HEK293 (cell line): Measurements from ENCODE around the gene TEAD1.
A peak's percentile ranks its signal among the peaks of the same experiment; 100 is the strongest.

Experiments used
- CTCF ChIA-PET: fragments of 350-600 bp; formaldehyde crosslinking; extraction: SDS; loops from one replicate; lab custom pipeline; 2021; ENCODE audit warnings: antibody characterized with exemption; lab: Yijun Ruan, JAX
- POLR2A ChIA-PET: fragments of 300-600 bp; formaldehyde crosslinking; extraction: SDS; loops from one replicate; lab custom pipeline; 2020; ENCODE audit warnings: antibody characterized with exemption, inconsistent platforms; lab: Yijun Ruan, JAX
- H3K27ac ChIP-seq: fragments of 200-500 bp; sonication (Bioruptor generic); 2 replicates; pipeline ENCODE4 v1.5.1; 2014; ENCODE audit warnings: low read depth, low read length, control low read depth, inconsistent platforms; ENCODE audit errors: extremely low read depth
- H3K36me3 ChIP-seq, 2 experiments: fragments of 200-500 bp in 1 of 2; sonication (Bioruptor generic) in 1 of 2; 1 replicate in 1 of 2; 2 replicates in 1 of 2; pipeline ENCODE4 v1.5.1; 2014 to 2017; ENCODE audit warnings: inconsistent platforms in 2 of 2, low read length in 2 of 2; ENCODE audit not compliant: control insufficient read depth in 2 of 2, insufficient read depth in 1 of 2
- H3K4me1 ChIP-seq: fragments of 200-500 bp; sonication (Bioruptor generic); 2 replicates; pipeline ENCODE4 v1.5.1; 2014; ENCODE audit warnings: mild to moderate bottlenecking, low read length, inconsistent platforms; ENCODE audit not compliant: control insufficient read depth, insufficient read depth
- H3K4me3 ChIP-seq: 2 replicates; pipeline ENCODE4 v1.5.1; 2011; ENCODE audit warnings: low read depth, mild to moderate bottlenecking, control low read depth, low read length, moderate library complexity
- H3K9me3 ChIP-seq: fragments of 200-500 bp; sonication (Bioruptor generic); 2 replicates; pipeline ENCODE4 v1.5.1; 2014; ENCODE audit warnings: low read depth, low read length, inconsistent platforms; ENCODE audit not compliant: control insufficient read depth, insufficient read depth
- EGR2 ChIP-seq: fragments of 450-650 bp; formaldehyde crosslinking; IDR thresholded peaks from 2 replicates; pipeline ENCODE4 v1.5.1; 2016; ENCODE audit warnings: low read depth, missing biosample characterization, missing genetic modification characterization
- GLIS2 ChIP-seq: fragments of 450-650 bp; formaldehyde crosslinking; IDR thresholded peaks from 2 replicates; pipeline ENCODE4 v1.5.1; 2016; ENCODE audit warnings: missing biosample characterization, missing genetic modification characterization
- HOXA7 ChIP-seq: sonication (generic); formaldehyde crosslinking; IDR thresholded peaks from 2 replicates; pipeline ENCODE4 v1.8.1; 2022; ENCODE audit warnings: missing genetic modification reagents, borderline replicate concordance
- INSM2 ChIP-seq: fragments of 450-650 bp; formaldehyde crosslinking; IDR thresholded peaks from 2 replicates; pipeline ENCODE4 v1.5.1; 2016; ENCODE audit warnings: missing biosample characterization, missing genetic modification characterization
- KLF16 ChIP-seq: fragments of 450-650 bp; formaldehyde crosslinking; IDR thresholded peaks from 2 replicates; pipeline ENCODE4 v1.5.1; 2017; ENCODE audit warnings: missing biosample characterization, missing genetic modification characterization
- REST ChIP-seq: fragments of 450-650 bp; formaldehyde crosslinking; IDR thresholded peaks from 2 replicates; pipeline ENCODE4 v1.5.1; 2016; ENCODE audit warnings: missing biosample characterization, missing genetic modification characterization
- SCRT1 ChIP-seq: fragments of 450-650 bp; formaldehyde crosslinking; IDR thresholded peaks from 2 replicates; pipeline ENCODE4 v1.5.1; 2016; ENCODE audit warnings: missing biosample characterization, missing genetic modification characterization, borderline replicate concordance
- SP2 ChIP-seq: fragments of 450-650 bp; formaldehyde crosslinking; IDR thresholded peaks from 2 replicates; pipeline ENCODE4 v1.5.1; 2016; ENCODE audit warnings: missing biosample characterization, missing genetic modification characterization
- WT1 ChIP-seq: fragments of 450-650 bp; formaldehyde crosslinking; IDR thresholded peaks from 2 replicates; pipeline ENCODE4 v1.5.1; 2016; ENCODE audit warnings: missing biosample characterization, missing genetic modification characterization
- ZBTB21 ChIP-seq: fragments of 450-650 bp; formaldehyde crosslinking; IDR thresholded peaks from 2 replicates; pipeline ENCODE4 v1.5.1; 2017; ENCODE audit warnings: missing biosample characterization, missing genetic modification characterization
- ZBTB48 ChIP-seq: fragments of 450-650 bp; formaldehyde crosslinking; IDR thresholded peaks from 2 replicates; pipeline ENCODE4 v1.5.1; 2016; ENCODE audit warnings: missing biosample characterization, missing genetic modification characterization
- ZBTB49 ChIP-seq: fragments of 450-650 bp; formaldehyde crosslinking; IDR thresholded peaks from 2 replicates; pipeline ENCODE4 v1.5.1; 2016; ENCODE audit warnings: missing biosample characterization, missing genetic modification characterization, low read depth
- ZBTB8A ChIP-seq: fragments of 450-650 bp; formaldehyde crosslinking; IDR thresholded peaks from 2 replicates; pipeline ENCODE4 v1.5.1; 2016; ENCODE audit warnings: missing biosample characterization, missing genetic modification characterization
- ZNF10 ChIP-seq: fragments of 450-650 bp; formaldehyde crosslinking; IDR thresholded peaks from 2 replicates; pipeline ENCODE4 v1.5.1; 2017; ENCODE audit warnings: missing biosample characterization, missing genetic modification characterization
- ZNF16 ChIP-seq: fragments of 450-650 bp; formaldehyde crosslinking; IDR thresholded peaks from 2 replicates; pipeline ENCODE4 v1.5.1; 2016; ENCODE audit warnings: low read depth, missing biosample characterization, missing genetic modification characterization
- ZNF174 ChIP-seq: fragments of 450-650 bp; formaldehyde crosslinking; IDR thresholded peaks from 2 replicates; pipeline ENCODE4 v1.5.0; 2017; ENCODE audit warnings: missing biosample characterization, mild to moderate bottlenecking, missing genetic modification characterization
- ZNF362 ChIP-seq: fragments of 450-650 bp; formaldehyde crosslinking; IDR thresholded peaks from 2 replicates; pipeline ENCODE4 v1.5.1; 2016; ENCODE audit warnings: missing biosample characterization, missing genetic modification characterization
- ZNF37A ChIP-seq: fragments of 450-650 bp; IDR thresholded peaks from 2 replicates; pipeline ENCODE4 v1.5.1; 2018; ENCODE audit warnings: missing biosample characterization, missing genetic modification characterization
- ZNF600 ChIP-seq: fragments of 450-650 bp; formaldehyde crosslinking; IDR thresholded peaks from 2 replicates; pipeline ENCODE4 v1.5.1; 2016; ENCODE audit warnings: missing biosample characterization, missing genetic modification characterization
- ZNF623 ChIP-seq: fragments of 450-650 bp; formaldehyde crosslinking; IDR thresholded peaks from 2 replicates; pipeline ENCODE4 v1.5.1; 2016; ENCODE audit warnings: missing biosample characterization, missing genetic modification characterization
- ZNF660 ChIP-seq: fragments of 450-650 bp; IDR thresholded peaks from 2 replicates; pipeline ENCODE4 v1.5.1; 2018; ENCODE audit warnings: missing biosample characterization, mild to moderate bottlenecking, missing genetic modification characterization
- ZNF707 ChIP-seq: fragments of 450-650 bp; formaldehyde crosslinking; IDR thresholded peaks from 2 replicates; pipeline ENCODE4 v1.5.1; 2016; ENCODE audit warnings: missing biosample characterization, missing genetic modification characterization
- ZNF777 ChIP-seq: fragments of 450-650 bp; formaldehyde crosslinking; IDR thresholded peaks from 2 replicates; pipeline ENCODE4 v1.5.1; 2017; ENCODE audit warnings: missing biosample characterization, missing genetic modification characterization, borderline replicate concordance
- ZXDB ChIP-seq: fragments of 450-650 bp; formaldehyde crosslinking; IDR thresholded peaks from 2 replicates; pipeline ENCODE4 v1.5.1; 2016; ENCODE audit warnings: missing biosample characterization, missing genetic modification characterization

TEAD1 gene

GRCh38 chr11:12746593-12747097 lies 72.4 kb downstream of the TEAD1 start (continued):
- TF ChIP-seq EGR2 (tag by site-specific recombination) (peak; percentile 91), WT1 (peak; percentile 67; the same call in 1 of the 2 replicates), ZNF600 (tag by site-specific recombination) (0 out of 2 replicates have a peak, but pooled peaks have one; percentile 21)

- peaks cover 12% of the 10 kb centered on the region for H3K4me1 ChIP-seq
- POLR2A ChIA-PET, result no interaction called here
- TF ChIP-seq ZNF707 (tag by site-specific recombination) (no peak), ZBTB49 (tag by site-specific recombination) (no peak), ZBTB21 (no peak), GLIS2 (tag by site-specific recombination) (no peak), INSM2 (tag by site-specific recombination) (no peak), ZNF362 (no peak), SCRT1 (tag by site-specific recombination) (no peak), ZNF623 (tag by site-specific recombination) (no peak), ZBTB48 (tag by site-specific recombination) (no peak), ZNF16 (tag by site-specific recombination) (no peak), ZNF777 (no peak), HOXA7 (CRISPR knock-in tag) (no peak)
- TF ChIP-seq, all 188 proteins: peak for 0
- CTCF ChIA-PET, result interaction anchor here (0.7 kb wide), 1 partner anchor 1854 kb away, joined by 5 read pairs; no protein-coding TSS in a partner anchor
- no peak overlapping the region for H3K27ac ChIP-seq
- H3K9me3 ChIP-seq, result no peaks in the 10 kb centered on the region
- no peak overlapping the region for H3K4me3 ChIP-seq
- H3K36me3 ChIP-seq, result no peaks in the 10 kb centered on the region
Observed at GRCh38 chr11:12748561-12748960, 74.3 kb downstream of the TEAD1 start.

GRCh38 chr11:12749442-12749841 lies 75.2 kb downstream of the TEAD1 start:
- CTCF ChIA-PET, result no interaction called here
- H3K4me1 ChIP-seq, result peaks cover 14% of the 10 kb centered on the region
- POLR2A ChIA-PET, result no interaction called here
- no peak overlapping the region for H3K4me3 ChIP-seq
- no peaks in the 10 kb centered on the region for H3K36me3 ChIP-seq
- H3K27ac ChIP-seq, result no peak overlapping the region
- no peak for TF ChIP-seq ZNF37A (tag by site-specific recombination)
- TF ChIP-seq ZNF660 (tag by site-specific recombination), result no peak
- no peak for TF ChIP-seq REST (tag by site-specific recombination)
- TF ChIP-seq ZNF174 (tag by site-specific recombination), result no peak
- no peak for TF ChIP-seq ZNF10
- no peak for TF ChIP-seq ZBTB8A
- no peak for TF ChIP-seq SP2
- no peak for TF ChIP-seq ZXDB (tag by site-specific recombination)
- TF ChIP-seq KLF16 (tag by site-specific recombination), result no peak
- TF ChIP-seq ZNF777, result no peak
- TF ChIP-seq, all 188 proteins: peak for 0
- no peaks in the 10 kb centered on the region for H3K9me3 ChIP-seq
